MG63 (cell line): ENCODE results near the gene APC. TPM values are rescaled to one million over a fixed set of nuclear protein-coding genes. Genes with fewer than 3 reads are reported as not detected.
A peak's percentile ranks its signal among the peaks of the same experiment; 100 is the strongest.
"Not testable (repeated sequence)": the region's sequence is repeated elsewhere in the genome, so short reads cannot be mapped to it uniquely, and the experiment has no call there.

ENCODE experiments used
- DNase-seq: peaks from one replicate; pipeline ENCODE4 v3.0.0-alpha.2; 2020
- H3K27me3 ChIP-seq: fragments of 250-450 bp; sonication (Bioruptor Pico); 2 replicates; pipeline ENCODE4 v1.5.1; 2020; ENCODE audit warnings: mild to moderate bottlenecking, moderate library complexity
- H3K36me3 ChIP-seq: fragments of 250-450 bp; sonication (Bioruptor Pico); 2 replicates; pipeline ENCODE4 v1.5.1; 2020; ENCODE audit warnings: mild to moderate bottlenecking, moderate library complexity
- H3K4me3 ChIP-seq: fragments of 250-450 bp; sonication (Bioruptor Pico); 2 replicates; pipeline ENCODE4 v1.5.1; 2020; ENCODE audit warnings: mild to moderate bottlenecking, moderate library complexity
- H3K9me3 ChIP-seq: fragments of 250-450 bp; sonication (Bioruptor Pico); 2 replicates; pipeline ENCODE4 v1.5.1; 2020; ENCODE audit warnings: mild to moderate bottlenecking, moderate library complexity
- total RNA-seq: library from RNA; depleted of rRNA; stranded (reverse); fragments of >200 nt; shearing (Covaris generic); gene quantifications from 2 replicates; pipeline ENCODE4 v1.2.3, GENCODE V29; 2014; ENCODE audit warnings: low replicate concordance

APC gene
- total RNA-seq, 1 experiment from 2014 or later, result 28.9 TPM

DNA sequence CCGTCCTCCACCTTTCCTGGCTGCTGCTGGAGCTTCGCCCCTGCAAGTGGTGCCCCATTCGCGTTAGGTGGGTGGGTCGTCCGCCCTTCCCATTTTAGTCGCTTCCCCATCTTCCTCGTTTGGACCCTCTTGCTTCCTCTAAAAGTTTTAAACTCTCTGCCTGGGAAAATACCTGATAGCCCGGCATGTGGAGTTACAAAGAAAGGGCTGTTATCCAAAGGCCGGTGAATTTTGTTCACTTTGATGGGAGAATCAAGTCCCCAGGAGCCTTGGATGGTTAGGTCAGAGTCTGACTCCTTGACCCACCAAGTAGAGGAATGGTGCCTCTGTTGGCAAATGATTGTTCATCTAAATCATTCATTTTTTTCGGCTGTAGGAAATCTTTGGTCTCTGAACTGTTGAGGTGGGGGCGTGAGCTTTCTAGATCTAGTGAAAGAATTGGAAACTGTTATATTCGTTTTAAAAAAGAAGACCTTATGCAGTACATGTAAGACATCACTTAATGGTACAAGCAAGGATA is 29.5 kb upstream of the APC start:
- DNase-seq, result no peak
- Histone ChIP-seq H3K4me3 (peak overlapping the region; percentile 83), H3K9me3 (no peaks in the 10 kb centered on the region), H3K36me3 (no peaks in the 10 kb centered on the region; the same call in 1 of the 2 replicates), H3K27me3 (no peaks in the 10 kb centered on the region)

DNA sequence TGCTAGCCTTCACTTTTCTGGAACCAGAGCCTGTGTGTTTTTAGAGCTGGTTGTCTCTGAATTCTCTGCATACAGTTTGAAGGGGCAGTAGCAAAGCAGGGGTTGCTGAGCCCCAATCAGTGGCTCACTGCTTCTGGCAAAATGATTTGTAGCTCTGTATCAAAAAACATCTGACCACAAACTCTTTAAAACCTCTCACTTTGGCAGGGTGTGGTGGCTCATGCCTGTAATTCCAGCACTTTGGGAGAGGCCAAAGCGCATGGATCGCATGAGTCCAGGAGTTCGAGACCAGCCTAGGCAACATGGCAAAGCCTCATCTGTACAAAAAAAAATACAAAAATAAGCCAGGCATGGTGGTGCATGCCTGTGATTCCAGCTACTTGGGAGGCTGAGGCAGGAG is 28.3 kb upstream of the APC start:
- H3K27me3 ChIP-seq, result no peaks in the 10 kb centered on the region
- no peaks in the 10 kb centered on the region for H3K9me3 ChIP-seq
- H3K4me3 ChIP-seq, result peak overlapping the region; percentile 83
- no peaks in the 10 kb centered on the region; the same call in 1 of the 2 replicates for H3K36me3 ChIP-seq
- DNase-seq, result no peak

DNA sequence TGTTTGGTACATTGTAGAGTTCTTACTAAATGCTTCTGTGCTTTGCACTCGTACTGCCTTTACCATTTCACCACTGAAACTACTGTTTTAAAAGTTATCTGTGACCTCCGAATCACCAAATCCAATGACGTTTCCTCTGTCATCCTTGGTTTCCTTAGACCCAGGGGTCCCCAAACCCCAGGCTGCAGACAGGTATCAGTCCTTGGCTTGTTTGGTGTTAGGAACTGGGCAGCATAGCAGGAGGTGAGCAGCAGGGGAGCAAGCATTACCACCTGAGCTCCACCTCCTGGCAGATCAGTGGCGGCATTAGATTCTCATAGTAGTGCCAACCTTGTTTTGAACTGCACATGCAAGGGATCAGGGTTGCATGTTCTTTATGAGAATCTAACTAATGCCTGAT is 26.8 kb upstream of the APC start:
- DNase-seq, result no peak
- no peak overlapping the region for H3K4me3 ChIP-seq
- H3K9me3 ChIP-seq, result no peaks in the 10 kb centered on the region
- no peaks in the 10 kb centered on the region; the same call in 1 of the 2 replicates for H3K36me3 ChIP-seq
- H3K27me3 ChIP-seq, result no peaks in the 10 kb centered on the region

DNA sequence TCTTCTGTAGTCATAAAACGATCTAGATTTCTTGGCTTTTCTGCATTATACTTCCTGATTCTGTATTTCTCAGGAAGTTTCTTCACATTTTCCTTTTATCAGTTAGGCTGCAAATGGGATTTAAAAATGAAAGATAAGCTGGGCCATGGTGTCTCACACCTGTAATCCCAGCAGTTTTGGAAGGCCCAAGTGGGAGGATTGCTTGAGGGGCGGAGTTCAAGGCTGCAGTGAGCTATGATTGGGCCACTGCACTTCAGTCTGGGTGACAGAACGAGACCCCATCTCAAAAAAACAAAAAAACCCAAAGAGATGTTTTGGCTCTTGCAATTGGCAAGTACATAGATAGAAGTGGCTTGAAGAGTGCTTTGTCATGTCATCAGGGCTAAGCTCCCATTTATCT is 26.2 kb upstream of the APC start:
- no peaks in the 10 kb centered on the region; the same call in 1 of the 2 replicates for H3K36me3 ChIP-seq
- no peak for DNase-seq
- H3K27me3 ChIP-seq, result no peaks in the 10 kb centered on the region
- H3K4me3 ChIP-seq, result no peak overlapping the region
- no peaks in the 10 kb centered on the region for H3K9me3 ChIP-seq

DNA sequence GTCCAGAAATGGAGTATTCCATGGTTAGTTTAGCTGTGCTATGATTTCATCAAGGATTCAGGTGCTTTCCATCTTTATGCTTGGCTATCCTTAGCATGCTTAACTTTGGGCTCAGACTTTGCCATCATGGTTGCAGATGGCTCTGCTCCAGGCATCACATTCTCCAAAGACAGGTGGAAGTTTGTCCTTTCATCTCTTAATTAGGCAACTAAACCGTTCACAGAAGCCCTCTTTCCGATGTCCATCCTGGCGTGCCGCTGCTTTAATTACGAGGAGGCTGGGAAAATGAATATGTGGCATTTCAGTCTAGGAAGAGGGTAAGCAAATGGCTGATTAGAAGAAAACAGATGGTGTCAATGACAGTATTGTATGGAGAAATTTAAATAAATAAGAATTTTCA is 24.5 kb upstream of the APC start:
- H3K4me3 ChIP-seq, result no peak overlapping the region
- no peaks in the 10 kb centered on the region for H3K27me3 ChIP-seq
- H3K9me3 ChIP-seq, result peaks cover 2% of the 10 kb centered on the region; the same call in 1 of the 2 replicates
- H3K36me3 ChIP-seq, result no peaks in the 10 kb centered on the region; the same call in 1 of the 2 replicates
- no peak for DNase-seq

DNA sequence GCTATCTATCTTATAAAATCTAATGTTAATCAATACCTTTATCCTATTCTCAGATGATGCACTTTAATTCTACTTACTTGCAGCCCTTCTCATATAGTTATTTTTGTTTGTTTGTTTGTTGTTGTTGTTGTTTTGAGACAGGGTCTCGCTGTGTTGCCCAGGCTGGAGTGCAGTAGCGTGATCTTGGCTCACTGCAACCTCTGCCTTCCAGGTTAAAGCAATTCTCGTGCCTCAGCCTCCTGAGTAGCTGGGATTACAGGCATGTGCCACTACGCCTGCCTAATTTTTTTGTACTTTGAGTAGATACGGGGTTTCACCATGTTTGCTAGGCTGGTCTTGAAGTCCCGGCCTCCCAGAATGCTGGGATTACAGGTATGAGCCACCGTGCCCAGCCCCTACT is 20.8 kb upstream of the APC start:
- H3K4me3 ChIP-seq, H3K27me3 ChIP-seq, H3K9me3 ChIP-seq, H3K36me3 ChIP-seq, DNase-seq: not testable (repeated sequence)

DNA sequence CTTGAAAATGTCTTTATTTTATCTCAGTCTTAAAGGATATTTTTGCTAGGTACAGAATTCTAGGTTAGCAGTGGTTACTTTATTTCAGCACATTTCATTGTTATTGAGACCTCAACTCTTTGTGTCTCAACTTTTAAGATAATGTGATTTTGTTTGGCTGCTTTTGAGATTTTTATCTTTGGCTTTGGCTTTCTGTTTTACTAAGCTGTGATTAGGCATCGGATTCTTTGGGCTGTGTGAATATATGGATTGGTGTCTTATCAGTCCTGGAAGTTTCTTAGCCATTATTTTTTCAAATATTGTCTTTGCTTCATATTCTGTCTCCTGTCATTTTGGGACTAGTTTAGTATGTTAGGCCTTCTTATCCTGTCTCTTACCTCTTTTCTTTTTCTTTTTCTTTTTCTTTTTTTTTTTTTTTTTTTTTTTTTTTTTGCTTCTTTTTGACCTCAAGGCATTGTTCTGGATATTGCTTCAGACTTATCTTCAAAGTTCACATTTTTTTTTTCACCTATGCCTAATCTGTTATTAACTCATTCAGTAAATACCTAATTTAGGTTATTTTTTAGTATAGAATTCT is 20.1 kb upstream of the APC start:
- Histone ChIP-seq H3K9me3 (peaks cover 8% of the 10 kb centered on the region), H3K27me3 (no peaks in the 10 kb centered on the region), H3K36me3 (no peaks in the 10 kb centered on the region), H3K4me3 (no peak overlapping the region)
- DNase-seq, result no peak

DNA sequence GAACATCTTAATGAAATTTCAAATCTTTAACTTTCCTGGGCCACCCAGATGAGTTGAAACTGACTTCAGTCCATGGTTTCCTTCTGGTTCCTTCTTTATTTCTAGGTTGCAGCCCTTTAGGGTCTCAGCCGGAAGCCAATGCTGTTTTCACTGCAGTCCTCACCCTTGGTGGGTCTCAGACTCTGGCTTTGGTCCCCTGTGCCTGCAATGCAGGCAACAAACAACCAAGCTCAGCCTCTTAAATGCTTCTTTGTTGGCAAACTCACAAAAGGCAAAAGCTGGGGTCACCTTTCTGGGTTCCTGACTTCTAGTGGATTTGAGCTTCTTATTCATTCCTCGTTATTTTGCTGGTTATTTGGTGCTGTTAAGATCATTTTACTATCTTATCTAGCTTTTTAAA is 19.3 kb upstream of the APC start:
- peaks cover 8% of the 10 kb centered on the region for H3K9me3 ChIP-seq
- H3K36me3 ChIP-seq, result no peaks in the 10 kb centered on the region
- no peak for DNase-seq
- no peak overlapping the region for H3K4me3 ChIP-seq
- no peaks in the 10 kb centered on the region for H3K27me3 ChIP-seq

DNA sequence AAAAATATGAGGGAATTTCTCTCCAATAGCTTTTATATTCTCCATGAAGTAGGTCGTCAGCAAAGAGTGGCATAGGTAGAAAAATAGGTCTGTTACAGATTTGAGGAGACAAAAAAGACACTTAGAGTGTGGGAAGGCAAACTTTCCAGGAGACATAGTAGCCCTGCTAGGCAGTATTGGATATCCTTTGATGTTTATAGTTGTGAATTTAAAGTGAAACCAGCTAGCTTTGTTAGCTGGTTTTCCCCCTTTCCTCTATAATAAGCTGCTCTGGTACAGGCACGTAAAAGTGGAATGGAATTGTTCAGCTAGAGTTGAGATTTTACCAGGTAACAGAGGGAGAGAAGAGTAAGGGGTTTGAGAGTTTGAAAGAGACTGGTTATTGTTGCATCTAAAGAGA is 17.1 kb upstream of the APC start:
- no peak for DNase-seq
- no peaks in the 10 kb centered on the region for H3K36me3 ChIP-seq
- no peaks in the 10 kb centered on the region for H3K27me3 ChIP-seq
- H3K9me3 ChIP-seq, result peaks cover 8% of the 10 kb centered on the region
- no peak overlapping the region for H3K4me3 ChIP-seq

DNA sequence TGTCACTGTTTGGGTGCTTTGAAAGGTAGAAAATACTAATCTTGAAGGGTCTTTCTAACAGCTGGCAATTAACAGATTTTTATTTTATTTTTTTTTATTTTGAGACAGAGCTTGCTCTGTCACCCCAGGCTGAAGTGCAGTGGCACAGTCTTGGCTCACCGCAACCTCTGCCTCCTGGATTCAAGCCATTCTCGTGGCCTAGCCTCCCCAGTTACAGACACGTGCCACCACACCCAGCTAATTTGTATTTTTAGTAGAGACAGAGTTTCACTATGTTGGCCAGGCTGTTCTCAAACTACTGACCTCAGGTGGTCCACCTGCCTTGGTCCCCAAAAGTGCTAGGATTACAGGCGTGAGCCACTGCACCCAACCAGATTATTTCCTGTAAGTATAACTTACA is 12.8 kb upstream of the APC start:
- no peaks in the 10 kb centered on the region for H3K27me3 ChIP-seq
- H3K36me3 ChIP-seq, result no peaks in the 10 kb centered on the region
- no peaks in the 10 kb centered on the region for H3K9me3 ChIP-seq
- DNase-seq, result no peak
- H3K4me3 ChIP-seq, result no peak overlapping the region

DNA sequence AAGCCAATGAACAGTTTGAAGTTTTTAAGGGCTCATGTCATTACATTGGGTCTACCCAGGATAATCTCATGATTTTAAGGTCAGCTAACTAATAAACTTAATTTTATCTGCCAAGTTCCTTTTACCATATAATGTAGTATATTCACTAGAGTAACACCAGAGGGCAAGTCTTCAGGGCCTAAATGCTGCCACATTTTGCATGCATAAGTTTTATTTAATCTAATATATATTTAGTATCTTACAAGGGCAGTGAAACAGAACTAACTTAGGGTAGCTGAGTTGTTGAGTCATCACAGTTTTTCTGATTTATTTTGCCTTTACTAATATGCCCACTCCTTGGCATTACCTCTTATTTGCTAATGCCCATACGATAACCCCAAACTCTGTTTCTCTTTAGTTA is 8.1 kb upstream of the APC start:
- Histone ChIP-seq H3K4me3 (no peak overlapping the region), H3K27me3 (no peaks in the 10 kb centered on the region), H3K9me3 (no peaks in the 10 kb centered on the region), H3K36me3 (no peaks in the 10 kb centered on the region)
- no peak for DNase-seq

DNA sequence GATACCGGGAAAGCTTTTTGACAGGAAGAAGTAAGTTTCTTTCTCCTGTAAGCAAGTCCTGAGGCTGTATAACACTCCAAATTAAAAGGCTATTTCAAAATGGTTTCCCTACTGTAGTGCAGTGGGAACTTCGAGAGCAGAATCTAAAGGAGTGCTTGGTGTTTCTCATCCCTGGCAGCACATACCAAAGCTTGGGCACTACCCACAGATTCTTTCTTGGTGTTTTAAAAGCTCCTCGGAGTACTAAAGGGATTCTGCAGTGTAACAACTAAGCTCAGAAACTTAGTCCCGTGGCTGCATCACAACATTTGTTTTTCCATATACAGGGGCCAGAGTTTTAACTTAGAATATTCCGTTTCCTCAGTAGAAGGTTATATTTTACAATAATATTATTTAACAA is 5.6 kb upstream of the APC start:
- H3K27me3 ChIP-seq, result no peaks in the 10 kb centered on the region
- no peak overlapping the region for H3K4me3 ChIP-seq
- DNase-seq, result no peak
- no peaks in the 10 kb centered on the region for H3K9me3 ChIP-seq
- no peaks in the 10 kb centered on the region for H3K36me3 ChIP-seq

DNA sequence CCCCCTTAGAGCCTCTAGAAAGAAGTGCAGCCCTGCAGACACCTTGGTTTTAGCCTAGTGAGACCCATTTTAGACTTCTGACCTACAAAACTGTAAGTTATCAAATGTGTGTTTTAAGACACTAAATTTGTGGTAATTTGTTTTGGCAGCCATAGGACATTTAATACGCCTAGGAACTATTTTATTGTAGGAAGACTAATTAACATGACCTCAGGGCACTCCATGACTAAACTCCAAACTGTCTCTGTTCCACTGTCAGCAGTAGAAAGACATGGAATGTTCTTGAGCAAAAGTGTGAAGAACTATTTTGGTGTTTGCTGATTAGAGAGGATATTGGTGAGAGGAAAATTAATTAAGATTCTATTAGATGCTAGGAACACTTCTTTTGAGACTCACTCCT is 4.1 kb upstream of the APC start:
- no peaks in the 10 kb centered on the region for H3K9me3 ChIP-seq
- no peak for DNase-seq
- H3K36me3 ChIP-seq, result no peaks in the 10 kb centered on the region
- no peak overlapping the region for H3K4me3 ChIP-seq
- H3K27me3 ChIP-seq, result no peaks in the 10 kb centered on the region

DNA sequence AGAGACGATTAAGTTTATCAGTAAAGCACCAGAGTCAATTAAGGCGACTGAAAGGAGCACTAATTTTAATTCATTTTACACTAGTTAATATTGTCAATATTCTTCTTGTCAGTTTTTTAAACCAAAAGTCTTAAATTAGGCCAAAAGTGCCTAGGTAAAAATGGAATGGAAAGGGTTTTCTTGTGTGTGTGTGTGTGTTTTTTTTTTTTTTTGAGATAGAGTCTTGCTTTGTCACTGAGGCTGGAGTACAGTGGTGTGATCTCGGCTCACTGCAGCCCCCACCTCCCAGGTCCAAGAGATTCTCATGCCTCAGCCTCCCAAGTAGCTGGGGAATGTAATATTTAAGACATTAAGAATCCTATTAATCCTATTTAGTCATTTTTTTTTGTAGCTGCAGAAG is 3.1 kb upstream of the APC start:
- H3K27me3 ChIP-seq, result no peaks in the 10 kb centered on the region

DNA sequence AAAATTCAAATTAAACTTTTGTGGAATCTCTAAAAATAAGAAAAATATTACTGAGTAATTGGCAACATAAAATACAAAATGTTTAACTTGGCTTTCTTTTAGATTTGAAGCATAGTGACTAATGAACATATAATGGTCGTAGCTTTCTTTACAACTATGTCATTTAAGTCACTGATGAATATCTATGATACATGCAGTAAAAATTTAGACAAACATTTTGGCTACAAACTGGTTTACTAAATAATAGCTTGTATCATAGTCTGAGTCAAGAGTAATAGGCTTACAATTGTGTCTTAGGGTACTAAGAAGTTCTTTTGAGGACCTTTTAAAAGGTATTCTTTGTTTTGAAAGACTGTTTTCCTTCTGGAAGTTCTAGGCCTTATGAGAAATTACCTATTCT is 2.0 kb upstream of the APC start:
- H3K27me3 ChIP-seq, result no peaks in the 10 kb centered on the region
- no peaks in the 10 kb centered on the region for H3K36me3 ChIP-seq
- H3K4me3 ChIP-seq, result no peak overlapping the region
- no peak for DNase-seq
- H3K9me3 ChIP-seq, result no peaks in the 10 kb centered on the region

More for the DNA sequence above, 3.1 kb upstream of the APC start:
- DNase-seq, result no peak
- H3K9me3 ChIP-seq, result no peaks in the 10 kb centered on the region
- H3K4me3 ChIP-seq, result no peak overlapping the region
- no peaks in the 10 kb centered on the region for H3K36me3 ChIP-seq

DNA sequence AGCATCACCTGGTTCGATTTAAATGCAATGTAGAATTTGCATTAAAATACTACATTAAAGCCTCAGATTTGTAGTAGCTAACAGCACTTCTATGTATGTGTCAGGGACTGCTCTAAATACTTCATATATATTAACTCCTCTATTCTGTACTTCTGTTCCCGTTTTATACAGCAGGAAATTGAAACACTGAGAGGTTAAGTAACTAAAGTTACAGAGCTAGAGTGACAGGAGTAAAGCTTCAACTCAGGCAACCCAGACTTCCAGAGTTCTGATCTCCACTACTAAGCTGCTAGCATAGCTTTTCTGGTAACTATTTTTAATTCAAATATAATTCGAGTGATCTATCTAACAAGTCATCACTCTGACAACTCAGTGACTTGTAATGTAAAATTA is 619 bp upstream of the APC start:
- no peak for DNase-seq
- Histone ChIP-seq H3K9me3 (no peaks in the 10 kb centered on the region), H3K4me3 (peak overlapping the region; percentile 75), H3K36me3 (peaks cover 1% of the 10 kb centered on the region), H3K27me3 (no peaks in the 10 kb centered on the region)

DNA sequence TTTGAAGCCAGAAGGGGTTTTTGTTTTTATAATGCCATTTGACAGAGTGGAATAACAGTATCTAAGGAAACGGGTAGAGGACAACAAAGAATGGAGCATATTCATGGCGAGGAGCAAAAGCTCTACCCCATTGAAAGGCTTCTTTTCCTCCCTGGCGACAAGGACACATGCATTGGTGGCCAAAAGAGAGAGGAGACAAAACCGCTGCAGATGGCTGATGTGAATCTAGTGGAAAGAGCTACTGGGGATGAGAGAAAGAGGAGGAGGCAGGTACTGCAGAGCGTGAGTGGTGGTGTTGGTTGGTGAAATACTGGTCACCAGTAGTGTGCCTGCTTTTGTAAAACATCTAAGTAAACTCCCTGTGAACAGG is 491 bp downstream of the APC start:
- H3K4me3 ChIP-seq, result peak overlapping the region; percentile 75
- H3K27me3 ChIP-seq, result no peaks in the 10 kb centered on the region
- no peak for DNase-seq
- peaks cover 12% of the 10 kb centered on the region for H3K36me3 ChIP-seq
- no peaks in the 10 kb centered on the region for H3K9me3 ChIP-seq

DNA sequence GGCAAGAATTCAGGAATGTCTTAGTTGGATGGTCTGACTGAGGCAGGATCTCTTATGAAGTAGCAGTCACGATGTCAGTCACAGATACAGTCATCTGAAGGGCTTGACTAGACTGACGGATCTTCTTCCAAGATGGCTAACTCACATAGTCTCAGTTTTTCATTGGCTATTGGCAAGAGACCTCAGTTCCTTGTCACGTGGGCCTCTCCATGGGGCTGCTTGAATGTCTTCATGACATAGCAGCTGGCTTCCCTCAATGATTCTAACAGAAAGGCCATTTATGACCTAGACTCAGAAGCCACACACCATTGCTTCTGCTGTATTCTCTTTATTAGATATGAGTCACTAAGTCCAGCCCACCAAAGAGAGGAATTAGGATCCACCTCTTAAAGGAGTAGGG is 4.7 kb downstream of the APC start:
- peaks cover 22% of the 10 kb centered on the region for H3K36me3 ChIP-seq
- H3K4me3 ChIP-seq, result no peak overlapping the region
- no peaks in the 10 kb centered on the region for H3K27me3 ChIP-seq
- DNase-seq, result no peak
- no peaks in the 10 kb centered on the region for H3K9me3 ChIP-seq

DNA sequence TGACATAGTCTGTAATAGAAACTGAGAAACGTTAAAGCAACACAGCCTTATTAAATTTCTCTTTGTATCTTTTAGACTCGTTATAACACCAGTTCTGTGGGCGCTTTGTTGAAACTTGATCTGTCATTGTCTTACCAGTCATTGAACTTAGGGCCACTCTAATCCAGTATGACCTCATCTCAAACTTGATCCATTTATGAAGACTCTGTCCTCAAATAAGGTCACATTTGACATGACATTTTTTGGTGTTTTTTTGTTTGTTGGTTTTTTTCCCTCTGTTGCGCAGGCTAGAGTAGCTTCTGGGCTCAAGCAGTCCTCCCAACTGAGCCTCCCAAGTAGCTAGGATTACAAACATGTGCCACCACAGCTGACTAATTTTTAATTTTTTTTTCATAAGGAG is 5.9 kb downstream of the APC start:
- Histone ChIP-seq H3K4me3 (no peak overlapping the region), H3K27me3 (no peaks in the 10 kb centered on the region), H3K9me3 (no peaks in the 10 kb centered on the region), H3K36me3 (peaks cover 22% of the 10 kb centered on the region)
- DNase-seq, result no peak
